Upper lobe of right lung (tissue), 1 donor: ENCODE data around the gene UST. TPM values are rescaled to one million over a fixed set of nuclear protein-coding genes. Genes with fewer than 3 reads are reported as not detected.

Experiments
- ATAC-seq: fragments of 200-7000 bp; cut with Tn5 transposase; one replicate; pipeline ENCODE4 v1.9.1; 2020; ENCODE audit warnings: mild to moderate bottlenecking, moderate library complexity
- DNase-seq: peaks from one replicate; pipeline ENCODE4 v3.0.0-alpha.2; 2020
- H3K27ac ChIP-seq: fragments of 200-600 bp; one replicate; pipeline ENCODE4 v1.8.0; 2022
- H3K27me3 ChIP-seq: fragments of 200-600 bp; one replicate; pipeline ENCODE4 v1.8.0; 2022; ENCODE audit warnings: mild to moderate bottlenecking
- H3K36me3 ChIP-seq: fragments of 200-600 bp; one replicate; pipeline ENCODE4 v1.8.0; 2022
- H3K4me1 ChIP-seq: fragments of 200-600 bp; one replicate; pipeline ENCODE4 v1.8.0; 2022
- H3K4me3 ChIP-seq: fragments of 200-600 bp; one replicate; pipeline ENCODE4 v1.8.0; 2022; ENCODE audit warnings: mild to moderate bottlenecking
- H3K9me3 ChIP-seq: fragments of 200-600 bp; one replicate; pipeline ENCODE4 v1.8.0; 2022
- CTCF ChIP-seq: fragments of 200-600 bp; IDR thresholded peaks from one replicate; pipeline ENCODE4 v1.8.0; 2022; ENCODE audit warnings: antibody characterized with exemption
- intact Hi-C: fragments of 100-400 bp; cut with DNase I; formaldehyde crosslinking; loops from one replicate; pipeline ENCODE4 v1.11.0; 2022
- total RNA-seq: library from RNA; stranded (reverse); fragmentation: NEBNext Ultra II Directional; extraction: Animal tissue kit (Norgen Biotek cat#: 25700); gene quantifications from one replicate; pipeline ENCODE4 v1.2.1, GENCODE V29; 2021
- donor health status: DM: no; HTN: yes; CAD: no; lungs with severe emphysema.

UST gene
- total RNA-seq, 1 donor from 2014 or later = 11.8 TPM

- Histone ChIP-seq H3K27ac (no peak overlapping the region), H3K9me3 (no peaks in the 10 kb centered on the region), H3K36me3 (no peaks in the 10 kb centered on the region), H3K27me3 (no peaks in the 10 kb centered on the region), H3K4me1 (no peaks in the 10 kb centered on the region), H3K4me3 (no peak overlapping the region)
- DNase-seq = no peak
- intact Hi-C loops = no loop called here
- TF ChIP-seq CTCF = no peak
- no peak for ATAC-seq
Measured at GRCh38 chr6:149007846-149008245, 261.0 kb downstream of the UST start.

- Histone ChIP-seq H3K27me3 (no peaks in the 10 kb centered on the region), H3K36me3 (no peaks in the 10 kb centered on the region), H3K9me3 (no peaks in the 10 kb centered on the region), H3K4me3 (no peak overlapping the region), H3K27ac (no peak overlapping the region), H3K4me1 (no peaks in the 10 kb centered on the region)
- DNase-seq (no peak), ATAC-seq (no peak)
- no peak for TF ChIP-seq CTCF
- intact Hi-C loops = no loop called here
Measured at GRCh38 chr6:149008741-149009140, 261.9 kb downstream of the UST start.

GRCh38 chr6:149012040-149012545, 265.3 kb downstream of the UST start:
- Histone ChIP-seq H3K27me3 (no peaks in the 10 kb centered on the region), H3K4me3 (no peak overlapping the region), H3K9me3 (no peaks in the 10 kb centered on the region), H3K36me3 (no peaks in the 10 kb centered on the region), H3K27ac (no peak overlapping the region), H3K4me1 (no peaks in the 10 kb centered on the region)
- no peak for TF ChIP-seq CTCF
- DNase-seq (no peak), ATAC-seq (no peak)
- intact Hi-C loops = no loop called here

- Histone ChIP-seq H3K9me3 (no peaks in the 10 kb centered on the region), H3K4me1 (no peaks in the 10 kb centered on the region), H3K27me3 (no peaks in the 10 kb centered on the region), H3K27ac (no peak overlapping the region), H3K4me3 (no peak overlapping the region), H3K36me3 (no peaks in the 10 kb centered on the region)
- intact Hi-C loops = no loop called here
- DNase-seq (no peak), ATAC-seq (no peak)
- no peak for TF ChIP-seq CTCF
Measured at GRCh38 chr6:149013586-149014344, 266.9 kb downstream of the UST start.

GRCh38 chr6:149014631-149015534, 268.1 kb downstream of the UST start:
- H3K9me3 ChIP-seq = no peaks in the 10 kb centered on the region
- H3K27me3 ChIP-seq = no peaks in the 10 kb centered on the region
- no peak overlapping the region for H3K27ac ChIP-seq
- ATAC-seq (no peak), DNase-seq (no peak)
- intact Hi-C loops = no loop called here
- no peak overlapping the region for H3K4me3 ChIP-seq
- no peaks in the 10 kb centered on the region for H3K36me3 ChIP-seq
- no peak for TF ChIP-seq CTCF
- H3K4me1 ChIP-seq = no peaks in the 10 kb centered on the region
